ENCODE results near the gene ADAM29.
"Not testable (repeated sequence)": the region's sequence is repeated elsewhere in the genome, so short reads cannot be mapped to it uniquely, and the experiment has no call there.

The ADAM29 gene

GRCh38 chr4:174918058-174918457 lies at the start of gene ADAM29:
TSS of gene ADAM29 (plus strand) at chr4:174918358. CDS start at chr4:174975526, 57,168 bp downstream.
- DNase-seq (ENCODE audit: low read depth in 3 of 3), result no peak

- DNase-seq (ENCODE audit: low read depth in 3 of 3), result no peak
These were observed 48.8 kb upstream of the ADAM29 start for GRCh38 chr4:174869339-174869738.

DNA sequence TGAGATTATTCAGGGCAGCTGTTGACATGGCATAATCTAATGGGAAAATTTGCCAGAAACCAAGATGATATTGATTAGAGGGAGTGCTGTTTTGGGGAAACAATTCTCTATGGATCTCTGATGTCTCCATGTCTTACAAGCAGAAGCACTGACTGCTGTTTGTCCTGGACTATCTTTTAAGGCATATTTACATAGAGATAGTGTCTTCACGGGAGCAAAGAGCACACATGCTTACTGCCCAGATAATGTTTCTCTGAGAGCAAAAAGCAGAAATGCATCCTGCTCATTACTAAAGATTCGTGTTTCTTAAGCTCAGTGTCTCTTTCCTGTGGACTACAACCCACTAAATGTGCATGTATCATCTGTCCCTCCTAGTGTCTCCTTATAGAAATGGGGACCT lies 47.8 kb upstream of the ADAM29 start:
- DNase-seq (ENCODE audit: low read depth in 3 of 3), result no peak

DNA sequence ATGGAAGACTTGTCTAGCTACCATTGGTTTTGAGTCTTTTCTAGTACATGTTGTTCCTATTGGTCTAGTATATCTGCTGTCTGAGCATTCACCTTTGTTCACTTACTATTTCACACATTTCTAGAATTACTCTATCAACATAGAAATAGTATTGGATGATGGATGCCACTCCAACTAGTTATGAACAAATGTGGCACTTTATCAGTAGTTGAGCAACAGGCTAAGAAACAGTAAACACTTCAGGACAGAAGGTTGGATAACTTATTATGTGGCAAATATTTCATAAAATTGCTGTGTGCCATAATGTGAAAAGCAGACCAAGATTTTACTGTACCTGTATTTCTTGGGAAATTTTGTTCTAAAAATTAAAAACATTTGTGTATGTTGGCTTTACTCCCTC lies 46.8 kb upstream of the ADAM29 start:
- DNase-seq (ENCODE audit: low read depth in 3 of 3), result no peak

DNA sequence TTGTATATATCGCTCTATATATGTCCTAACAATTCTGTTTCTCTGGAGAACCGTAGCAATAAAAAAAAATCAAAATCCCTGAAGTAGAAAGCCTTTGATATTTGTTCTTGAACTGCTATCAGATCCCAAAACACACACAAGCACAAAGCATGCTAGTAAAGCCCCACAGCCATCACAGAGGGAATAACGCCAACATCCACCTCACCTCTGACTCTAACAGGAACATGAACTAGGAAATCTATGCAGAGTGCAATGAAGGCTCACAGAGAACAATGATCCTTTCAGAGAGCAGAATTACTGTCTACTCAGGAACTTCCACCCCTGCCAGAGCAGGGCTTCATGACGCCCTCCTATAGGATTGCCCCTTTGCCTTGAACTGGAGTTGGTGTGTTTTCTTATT lies 45.0 kb upstream of the ADAM29 start:
- not testable (repeated sequence) for DNase-seq (ENCODE audit: low read depth in 3 of 3)

- no peak for DNase-seq (ENCODE audit: low read depth in 3 of 3)
These were observed 44.2 kb upstream of the ADAM29 start for GRCh38 chr4:174873931-174874330.

GRCh38 chr4:174874898-174875297 lies 43.3 kb upstream of the ADAM29 start:
- DNase-seq (ENCODE audit: low read depth in 3 of 3), result no peak

DNA sequence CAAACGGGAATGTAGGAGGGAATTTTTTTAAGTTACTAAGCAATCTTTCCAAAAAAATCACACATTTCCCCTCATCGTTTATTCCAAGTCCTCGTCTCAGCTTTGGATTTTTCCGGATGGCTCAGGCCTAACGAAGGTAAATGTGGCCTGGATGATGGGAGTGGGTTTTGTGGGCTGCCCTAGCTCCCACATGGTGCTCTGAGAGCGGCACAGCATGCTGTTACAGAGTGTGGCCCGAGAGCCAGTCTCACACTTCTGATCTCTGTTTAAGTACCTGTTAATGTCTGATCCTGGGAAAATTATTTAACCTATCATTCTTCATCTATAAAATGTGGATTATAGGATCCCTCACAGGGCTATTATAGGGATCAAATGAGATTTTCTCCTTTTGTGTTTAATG lies 38.2 kb upstream of the ADAM29 start:
- no peak for DNase-seq (ENCODE audit: low read depth in 3 of 3)

DNA sequence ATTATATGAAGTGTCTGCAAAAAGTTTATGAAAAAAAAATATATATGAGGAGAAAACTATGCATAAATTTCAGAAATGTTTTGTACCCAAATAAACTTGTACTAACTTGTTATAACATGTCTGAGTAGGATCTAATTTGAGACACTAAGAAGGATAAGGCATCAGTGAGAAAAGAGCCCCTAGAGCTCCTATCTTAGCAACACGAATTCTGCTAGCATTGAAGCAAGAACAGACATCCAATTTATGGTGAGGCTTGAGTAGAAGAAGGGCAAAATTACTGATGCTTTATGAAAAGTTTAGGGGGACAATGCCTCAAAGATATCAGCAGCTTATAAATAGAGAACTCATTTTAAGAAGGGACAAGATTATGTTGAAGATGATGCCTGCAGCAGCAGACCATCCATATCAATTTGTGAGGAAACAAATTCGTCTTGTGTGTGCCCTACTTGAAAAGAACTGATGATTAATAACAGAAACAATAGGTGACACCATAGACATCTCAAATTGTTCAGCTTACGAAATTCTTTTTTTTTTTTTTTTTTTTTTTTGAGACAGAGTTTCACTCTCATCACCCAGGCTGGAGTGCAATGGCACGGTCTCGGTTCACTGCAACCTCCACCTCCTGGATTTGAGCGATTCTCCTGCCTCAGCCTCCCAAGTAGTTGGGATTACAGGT lies 35.7 kb upstream of the ADAM29 start:
- no peak for DNase-seq (ENCODE audit: low read depth in 3 of 3)

GRCh38 chr4:174907508-174907907 lies 10.7 kb upstream of the ADAM29 start:
- no peak for DNase-seq (ENCODE audit: low read depth in 3 of 3)

GRCh38 chr4:174910271-174910670 lies 7.9 kb upstream of the ADAM29 start:
- DNase-seq (ENCODE audit: low read depth in 3 of 3), result no peak

GRCh38 chr4:174912919-174913543 lies 5.1 kb upstream of the ADAM29 start:
- DNase-seq (ENCODE audit: low read depth in 3 of 3), result no peak

DNA sequence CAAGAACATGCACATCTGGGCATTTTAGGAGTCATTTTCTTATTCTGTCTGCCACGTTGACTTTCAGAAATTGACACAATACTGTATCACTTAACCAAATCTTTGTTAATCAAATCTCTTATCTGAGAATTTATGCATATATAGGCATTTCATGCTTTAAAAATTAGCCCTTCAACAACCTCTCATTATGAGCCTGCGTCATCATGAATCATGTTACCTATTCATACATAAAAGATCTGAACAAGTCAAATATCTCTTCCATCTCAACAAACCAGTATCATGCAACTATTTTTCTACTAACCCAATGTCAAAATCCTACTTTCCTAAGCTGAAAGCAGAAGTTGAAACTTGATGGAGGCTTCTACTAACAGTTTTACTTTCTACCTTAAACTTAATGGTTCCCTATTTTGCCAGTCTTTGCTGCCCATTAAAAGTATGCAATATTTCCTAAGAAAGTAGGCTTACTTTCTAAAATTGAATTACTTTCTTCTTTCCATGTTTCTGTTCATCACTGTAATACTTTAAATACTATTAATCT lies 1.8 kb downstream of the ADAM29 start:
- DNase-seq (ENCODE audit: low read depth in 3 of 3), result no peak

DNA sequence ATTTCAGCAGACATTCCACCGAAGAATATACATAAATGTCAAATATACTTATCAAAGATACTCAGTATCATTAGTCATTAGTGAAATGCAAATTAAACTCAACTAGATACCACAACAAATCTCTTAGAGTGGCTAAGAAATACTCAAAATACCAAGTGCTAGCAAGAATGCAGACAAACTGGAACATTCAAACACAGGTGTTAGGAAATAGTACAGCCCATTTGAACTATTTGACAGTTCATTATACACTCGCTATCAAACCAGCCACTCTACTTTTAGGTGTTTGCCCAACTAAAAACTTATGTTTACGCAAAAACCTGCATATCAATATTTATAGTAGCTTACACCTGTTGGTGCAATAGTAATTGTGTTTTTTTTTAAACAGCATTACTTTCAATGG lies 8.8 kb downstream of the ADAM29 start:
- no peak for DNase-seq (ENCODE audit: low read depth in 3 of 3)

GRCh38 chr4:174928174-174928573 lies 10.0 kb downstream of the ADAM29 start:
- DNase-seq (ENCODE audit: low read depth in 3 of 3), result no peak

GRCh38 chr4:174928575-174929253 lies 10.6 kb downstream of the ADAM29 start:
- no peak for DNase-seq (ENCODE audit: low read depth in 3 of 3)

GRCh38 chr4:174929346-174929745 lies 11.2 kb downstream of the ADAM29 start:
- no peak for DNase-seq (ENCODE audit: low read depth in 3 of 3)

GRCh38 chr4:174930895-174931294 lies 12.7 kb downstream of the ADAM29 start:
- no peak for DNase-seq (ENCODE audit: low read depth in 3 of 3)

- no peak for DNase-seq (ENCODE audit: low read depth in 3 of 3)
These were observed 14.9 kb downstream of the ADAM29 start for GRCh38 chr4:174933083-174933482.

GRCh38 chr4:174934360-174934759 lies 16.2 kb downstream of the ADAM29 start:
- no peak for DNase-seq (ENCODE audit: low read depth in 3 of 3)

DNA sequence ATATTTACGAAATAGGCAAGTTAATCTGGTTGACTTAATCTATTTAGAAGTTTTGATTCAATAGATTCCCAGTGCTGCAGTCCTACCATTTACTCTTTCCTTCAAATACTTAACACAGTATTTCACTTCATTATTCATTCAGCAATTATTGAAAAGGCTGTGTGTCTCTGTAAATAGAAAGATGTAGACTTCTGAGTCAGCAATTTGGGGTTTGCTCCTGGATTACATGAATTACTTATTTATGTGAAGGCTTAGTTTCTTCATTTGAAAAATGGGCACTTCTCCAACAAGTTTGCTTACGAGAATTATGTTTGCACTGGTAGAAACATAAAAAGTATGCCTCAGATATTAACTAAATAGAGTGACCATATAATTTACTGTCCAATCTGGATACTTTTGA lies 17.4 kb downstream of the ADAM29 start:
- DNase-seq (ENCODE audit: low read depth in 3 of 3), result no peak

- DNase-seq (ENCODE audit: low read depth in 3 of 3), result no peak
These were observed 21.8 kb downstream of the ADAM29 start for GRCh38 chr4:174940002-174940401.

- no peak for DNase-seq (ENCODE audit: low read depth in 3 of 3)
These were observed 28.1 kb downstream of the ADAM29 start for GRCh38 chr4:174946246-174946645.

Measured in stimulated activated CD4-positive, alpha-beta T cell treated with anti-CD3 and anti-CD28 coated beads, TNF-alpha, amount 100 ng/mL, for 48 hours (primary cell).